ENCODE data around the gene FBLN1.
"Not testable (repeated sequence)": the region's sequence is repeated elsewhere in the genome, so short reads cannot be mapped to it uniquely, and the experiment has no call there.

- TF ChIP-seq, protein P1, sequence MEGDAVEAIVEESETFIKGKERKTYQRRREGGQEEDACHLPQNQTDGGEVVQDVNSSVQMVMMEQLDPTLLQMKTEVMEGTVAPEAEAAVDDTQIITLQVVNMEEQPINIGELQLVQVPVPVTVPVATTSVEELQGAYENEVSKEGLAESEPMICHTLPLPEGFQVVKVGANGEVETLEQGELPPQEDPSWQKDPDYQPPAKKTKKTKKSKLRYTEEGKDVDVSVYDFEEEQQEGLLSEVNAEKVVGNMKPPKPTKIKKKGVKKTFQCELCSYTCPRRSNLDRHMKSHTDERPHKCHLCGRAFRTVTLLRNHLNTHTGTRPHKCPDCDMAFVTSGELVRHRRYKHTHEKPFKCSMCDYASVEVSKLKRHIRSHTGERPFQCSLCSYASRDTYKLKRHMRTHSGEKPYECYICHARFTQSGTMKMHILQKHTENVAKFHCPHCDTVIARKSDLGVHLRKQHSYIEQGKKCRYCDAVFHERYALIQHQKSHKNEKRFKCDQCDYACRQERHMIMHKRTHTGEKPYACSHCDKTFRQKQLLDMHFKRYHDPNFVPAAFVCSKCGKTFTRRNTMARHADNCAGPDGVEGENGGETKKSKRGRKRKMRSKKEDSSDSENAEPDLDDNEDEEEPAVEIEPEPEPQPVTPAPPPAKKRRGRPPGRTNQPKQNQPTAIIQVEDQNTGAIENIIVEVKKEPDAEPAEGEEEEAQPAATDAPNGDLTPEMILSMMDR (conservative IDR thresholded peaks at IDR 0.05 in 1 of 2, IDR thresholded peaks at IDR 0.05 in 1 of 2; ENCODE audit: extremely low read depth in 1 of 2, insufficient read depth in 1 of 2, low read depth in 1 of 2, low read length in 2 of 2): not testable (repeated sequence)
- not testable (repeated sequence) for TF ChIP-seq EZH2 (IDR thresholded peaks at IDR 0.05; ENCODE audit: borderline replicate concordance, low read length)
Observed at GRCh38 chr22:45495616-45496015, 7.1 kb upstream of the FBLN1 start.
